Activated T-cell treated with anti-CD3 and anti-CD28 coated beads for 48 hours (primary cell): ENCODE data around the gene PATE1.
"Not testable (repeated sequence)": the region's sequence is repeated elsewhere in the genome, so short reads cannot be mapped to it uniquely, and the experiment has no call there.

Source experiments
- DNase-seq: peaks from one replicate; pipeline ENCODE4 v3.0.0-alpha.2; 2020; ENCODE audit warnings: low read depth

The PATE1 gene

GRCh38 chr11:125745979-125746378 is at the start of gene PATE1:
Gene PATE1, plus strand, starts transcription at chr11:125746279. Its CDS starts 26 bp downstream, at chr11:125746305.
- no peak for DNase-seq

- no peak for DNase-seq
These were observed 45.0 kb upstream of the PATE1 start for GRCh38 chr11:125701018-125701610.

- no peak for DNase-seq
These were observed 44.0 kb upstream of the PATE1 start for GRCh38 chr11:125701858-125702621.

GRCh38 chr11:125704686-125705085 is 41.4 kb upstream of the PATE1 start:
- not testable (repeated sequence) for DNase-seq

GRCh38 chr11:125720781-125721180 is 25.3 kb upstream of the PATE1 start:
- DNase-seq: no peak

GRCh38 chr11:125724125-125724524 is 22.0 kb upstream of the PATE1 start:
- no peak for DNase-seq

GRCh38 chr11:125728969-125729368 is 17.1 kb upstream of the PATE1 start:
- DNase-seq: no peak

- DNase-seq: no peak
These were observed 5.5 kb upstream of the PATE1 start for GRCh38 chr11:125740617-125741016.

- no peak for DNase-seq
These were observed 2.4 kb upstream of the PATE1 start for GRCh38 chr11:125743681-125744080.

GRCh38 chr11:125750629-125751028 is 4.5 kb downstream of the PATE1 start:
- DNase-seq: no peak

- no peak for DNase-seq
These were observed 10.0 kb downstream of the PATE1 start for GRCh38 chr11:125756050-125756449.

- no peak for DNase-seq
These were observed 16.4 kb downstream of the PATE1 start for GRCh38 chr11:125762445-125762844.

- DNase-seq: no peak
These were observed 17.4 kb downstream of the PATE1 start for GRCh38 chr11:125763483-125763882.

GRCh38 chr11:125766251-125766650 is 20.2 kb downstream of the PATE1 start:
- no peak for DNase-seq

- DNase-seq: no peak
These were observed 22.4 kb downstream of the PATE1 start for GRCh38 chr11:125768336-125769046.

GRCh38 chr11:125770583-125770982 is 24.5 kb downstream of the PATE1 start:
- no peak for DNase-seq

GRCh38 chr11:125772834-125773505 is 26.9 kb downstream of the PATE1 start:
- DNase-seq: no peak

GRCh38 chr11:125773516-125773915 is 27.4 kb downstream of the PATE1 start:
- no peak for DNase-seq

GRCh38 chr11:125777309-125777708 is 31.2 kb downstream of the PATE1 start:
- DNase-seq: no peak

- DNase-seq: no peak
These were observed 32.6 kb downstream of the PATE1 start, which contains the start of gene PATE2 for GRCh38 chr11:125778728-125779127. Gene PATE2, minus strand, starts transcription at chr11:125778828. Its CDS starts 55 bp downstream, at chr11:125778773.

GRCh38 chr11:125784678-125785077 is 38.6 kb downstream of the PATE1 start:
- DNase-seq: no peak

GRCh38 chr11:125787827-125788226 is 41.7 kb downstream of the PATE1 start, which contains the start of gene PATE3:
Gene PATE3, plus strand, starts transcription at chr11:125788127. Its CDS starts 25 bp downstream, at chr11:125788152.
- no peak for DNase-seq
